Suprapubic skin (tissue), 4 donors: ENCODE measurements around the gene SRA1. TPM values are rescaled to one million over a fixed set of nuclear protein-coding genes. Genes with fewer than 3 reads are reported as not detected.

Experiments
- DNase-seq, 2 donors: peaks; one replicate each; pipeline ENCODE4 v3.0.0-alpha.2; 2019; ENCODE audit warnings: low spot score in 2 of 2
- H3K27ac ChIP-seq: fragments of 200-600 bp; sonication (generic); one replicate; pipeline ENCODE4 v1.5.1; 2019
- H3K27me3 ChIP-seq: fragments of 200-600 bp; sonication (generic); one replicate; pipeline ENCODE4 v1.5.1; 2019
- H3K36me3 ChIP-seq: fragments of 200-600 bp; sonication (generic); one replicate; pipeline ENCODE4 v1.5.1; 2019
- H3K4me1 ChIP-seq: fragments of 200-600 bp; sonication (generic); one replicate; pipeline ENCODE4 v1.5.1; 2019
- H3K4me3 ChIP-seq: fragments of 200-600 bp; sonication (generic); one replicate; pipeline ENCODE4 v1.5.1; 2019; ENCODE audit warnings: mild to moderate bottlenecking
- H3K9me3 ChIP-seq: fragments of 200-600 bp; sonication (generic); one replicate; pipeline ENCODE4 v1.5.1; 2019
- EP300 ChIP-seq: sonication (generic); formaldehyde crosslinking; IDR thresholded peaks from one replicate; pipeline ENCODE4 v1.6.1; 2017; ENCODE audit warnings: antibody characterized with exemption
- POLR2A ChIP-seq, 2 donors: fragments of 450-650 bp; IDR thresholded peaks; one replicate each; pipeline ENCODE4 v1.6.1; 2017; ENCODE audit warnings: antibody characterized with exemption in 2 of 2, mild to moderate bottlenecking in 2 of 2, moderate library complexity in 2 of 2
- POLR2AphosphoS5 ChIP-seq, 3 donors: sonication (generic); formaldehyde crosslinking; IDR thresholded peaks; one replicate each; pipeline ENCODE4 v1.6.1; 2017; ENCODE audit warnings: antibody characterized with exemption in 3 of 3
- WGBS: methylation state at CpG from one replicate; pipeline ENCODE4 v1.1.5; 2018; 5-methylcytosine and 5-hydroxymethylcytosine counted together
- total RNA-seq, 4 donors: library from RNA; depleted of rRNA; stranded (reverse); fragments of >200 nt; gene quantifications; one replicate each; pipeline ENCODE4 v1.1.0, GENCODE V29; 2016
- TF ChIP-seq, protein P1 (sequence below), 2 donors: fragments of 200-600 bp in 1 of 2; fragments of 450-650 bp in 1 of 2; sonication (generic) in 1 of 2; IDR thresholded peaks; one replicate each; pipeline ENCODE4 v1.5.1; 2016 to 2019; ENCODE audit warnings: antibody characterized with exemption in 2 of 2, mild to moderate bottlenecking in 1 of 2, moderate library complexity in 1 of 2

The SRA1 gene
- total RNA-seq, 4 donors from 2014 or later = 15.8 to 27.7 (median 17.6) TPM

DNA sequence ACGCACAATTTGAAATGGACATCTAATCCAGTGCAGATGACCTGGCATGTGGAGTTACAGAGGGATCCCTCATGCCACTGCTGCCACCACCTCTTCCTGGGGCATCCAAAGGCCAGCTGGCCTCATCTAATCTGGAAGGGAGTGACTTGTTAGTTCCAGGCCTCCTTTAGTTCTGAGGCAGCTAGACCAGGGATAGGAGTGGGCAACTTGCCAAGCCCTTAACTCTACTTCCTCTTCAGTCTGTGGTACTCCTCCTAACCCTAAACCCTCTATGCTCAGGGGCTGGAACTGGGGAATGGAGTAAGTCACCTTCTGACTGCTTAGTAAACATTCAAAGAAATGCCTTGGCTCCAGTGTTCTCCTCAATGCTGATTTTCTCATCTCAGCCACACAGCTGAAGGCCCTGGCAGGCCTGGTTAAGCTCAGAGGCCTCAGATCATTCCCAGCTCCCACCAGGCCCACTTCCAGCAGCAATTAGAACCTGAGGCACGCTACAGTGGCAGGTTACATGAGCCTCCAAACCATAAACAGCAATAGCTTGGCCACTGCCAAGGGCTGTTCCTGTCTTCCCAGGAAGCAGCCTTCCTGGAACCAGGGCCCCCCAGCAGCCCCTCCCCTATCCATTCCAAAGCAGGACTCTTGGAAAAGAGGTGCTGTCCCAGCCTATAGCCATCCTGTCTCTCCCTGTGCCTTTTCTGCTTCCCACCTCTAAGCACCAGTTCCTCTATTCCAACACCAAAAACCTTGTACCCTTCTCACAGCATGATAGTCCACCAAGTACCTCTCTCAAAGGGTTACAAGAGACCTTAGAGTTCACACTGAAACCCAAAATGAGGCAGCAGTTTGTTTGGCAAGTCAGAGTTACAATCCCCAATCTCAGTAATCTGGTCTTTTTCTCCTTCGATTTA, 7.8 kb downstream of the SRA1 start:
- 56% methylated on average over 2 of the region's 3 CpGs for WGBS
- DNase-seq = peak; percentile 69 to 82
- Histone ChIP-seq H3K4me1 (peaks cover 44% of the 10 kb centered on the region), H3K9me3 (no peaks in the 10 kb centered on the region), H3K4me3 (no peak overlapping the region), H3K36me3 (peaks cover 34% of the 10 kb centered on the region), H3K27me3 (no peaks in the 10 kb centered on the region), H3K27ac (peak overlapping the region; percentile 97)
- TF ChIP-seq POLR2A (IDR thresholded peaks at IDR 0.05) (no peak), POLR2AphosphoS5 (IDR thresholded peaks at IDR 0.05) (no peak), EP300 (no peak)
- TF ChIP-seq, protein P1, sequence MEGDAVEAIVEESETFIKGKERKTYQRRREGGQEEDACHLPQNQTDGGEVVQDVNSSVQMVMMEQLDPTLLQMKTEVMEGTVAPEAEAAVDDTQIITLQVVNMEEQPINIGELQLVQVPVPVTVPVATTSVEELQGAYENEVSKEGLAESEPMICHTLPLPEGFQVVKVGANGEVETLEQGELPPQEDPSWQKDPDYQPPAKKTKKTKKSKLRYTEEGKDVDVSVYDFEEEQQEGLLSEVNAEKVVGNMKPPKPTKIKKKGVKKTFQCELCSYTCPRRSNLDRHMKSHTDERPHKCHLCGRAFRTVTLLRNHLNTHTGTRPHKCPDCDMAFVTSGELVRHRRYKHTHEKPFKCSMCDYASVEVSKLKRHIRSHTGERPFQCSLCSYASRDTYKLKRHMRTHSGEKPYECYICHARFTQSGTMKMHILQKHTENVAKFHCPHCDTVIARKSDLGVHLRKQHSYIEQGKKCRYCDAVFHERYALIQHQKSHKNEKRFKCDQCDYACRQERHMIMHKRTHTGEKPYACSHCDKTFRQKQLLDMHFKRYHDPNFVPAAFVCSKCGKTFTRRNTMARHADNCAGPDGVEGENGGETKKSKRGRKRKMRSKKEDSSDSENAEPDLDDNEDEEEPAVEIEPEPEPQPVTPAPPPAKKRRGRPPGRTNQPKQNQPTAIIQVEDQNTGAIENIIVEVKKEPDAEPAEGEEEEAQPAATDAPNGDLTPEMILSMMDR (IDR thresholded peaks at IDR 0.05) = no peak

DNA sequence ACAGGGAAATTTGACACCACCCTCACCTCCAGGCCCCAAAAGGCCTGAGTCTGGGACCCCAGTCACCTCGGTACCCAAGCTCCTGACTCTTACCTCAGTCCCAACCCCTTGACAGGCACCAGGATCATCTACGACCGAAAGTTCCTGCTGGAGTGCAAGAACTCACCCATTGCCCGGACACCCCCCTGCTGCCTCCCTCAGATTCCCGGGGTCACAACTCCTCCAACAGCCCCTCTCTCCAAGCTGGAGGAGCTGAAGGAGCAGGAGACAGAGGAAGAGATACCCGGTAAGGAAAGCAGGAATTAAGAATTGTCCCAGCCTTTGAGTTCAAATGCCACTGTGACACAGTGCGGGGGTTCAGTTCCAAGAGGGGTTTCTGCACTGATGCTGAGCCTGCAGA, 8.5 kb downstream of the SRA1 start:
- Histone ChIP-seq H3K36me3 (peaks cover 40% of the 10 kb centered on the region), H3K4me1 (peaks cover 39% of the 10 kb centered on the region), H3K27ac (peak overlapping the region; percentile 97), H3K4me3 (peak overlapping the region; percentile 60), H3K9me3 (no peaks in the 10 kb centered on the region), H3K27me3 (no peaks in the 10 kb centered on the region)
- DNase-seq = peak in 1 of 2 donors; percentile 66
- TF ChIP-seq EP300 (no peak), POLR2A (IDR thresholded peaks at IDR 0.05) (no peak), POLR2AphosphoS5 (IDR thresholded peaks at IDR 0.05) (no peak)
- TF ChIP-seq, protein P1 (IDR thresholded peaks at IDR 0.05) = no peak
- WGBS = 89% methylated on average over 5 of the region's 7 CpGs

DNA sequence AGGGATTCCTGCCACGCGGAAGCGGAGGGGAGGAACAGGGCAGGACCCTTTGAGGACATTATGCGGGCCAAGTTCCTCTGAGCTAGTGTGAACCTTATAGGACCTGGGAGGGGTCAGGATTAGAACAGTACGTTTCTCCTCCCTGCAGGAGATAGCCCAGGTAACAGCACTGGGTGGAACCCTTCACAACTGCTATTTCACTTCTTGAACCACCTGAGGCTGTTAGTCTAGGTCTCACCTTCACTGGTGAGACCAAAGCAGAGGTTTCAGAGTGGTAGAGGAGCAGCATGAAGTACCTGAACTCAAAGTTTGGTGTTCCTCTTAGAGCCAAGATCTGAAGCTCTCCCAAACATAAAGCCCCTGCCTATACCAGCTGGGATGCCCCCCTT, 9.0 kb downstream of the SRA1 start:
- peak overlapping the region; percentile 60 for H3K4me3 ChIP-seq
- peaks cover 45% of the 10 kb centered on the region for H3K36me3 ChIP-seq
- H3K27me3 ChIP-seq = no peaks in the 10 kb centered on the region
- 6% methylated on average over 5 of the region's 5 CpGs for WGBS
- peak overlapping the region; percentile 97 for H3K27ac ChIP-seq
- peaks cover 39% of the 10 kb centered on the region for H3K4me1 ChIP-seq
- no peaks in the 10 kb centered on the region for H3K9me3 ChIP-seq
- no peak for DNase-seq
- TF ChIP-seq POLR2AphosphoS5 (IDR thresholded peaks at IDR 0.05) (no peak), POLR2A (IDR thresholded peaks at IDR 0.05) (no peak), EP300 (no peak)
- TF ChIP-seq, protein P1 (IDR thresholded peaks at IDR 0.05) = no peak

DNA sequence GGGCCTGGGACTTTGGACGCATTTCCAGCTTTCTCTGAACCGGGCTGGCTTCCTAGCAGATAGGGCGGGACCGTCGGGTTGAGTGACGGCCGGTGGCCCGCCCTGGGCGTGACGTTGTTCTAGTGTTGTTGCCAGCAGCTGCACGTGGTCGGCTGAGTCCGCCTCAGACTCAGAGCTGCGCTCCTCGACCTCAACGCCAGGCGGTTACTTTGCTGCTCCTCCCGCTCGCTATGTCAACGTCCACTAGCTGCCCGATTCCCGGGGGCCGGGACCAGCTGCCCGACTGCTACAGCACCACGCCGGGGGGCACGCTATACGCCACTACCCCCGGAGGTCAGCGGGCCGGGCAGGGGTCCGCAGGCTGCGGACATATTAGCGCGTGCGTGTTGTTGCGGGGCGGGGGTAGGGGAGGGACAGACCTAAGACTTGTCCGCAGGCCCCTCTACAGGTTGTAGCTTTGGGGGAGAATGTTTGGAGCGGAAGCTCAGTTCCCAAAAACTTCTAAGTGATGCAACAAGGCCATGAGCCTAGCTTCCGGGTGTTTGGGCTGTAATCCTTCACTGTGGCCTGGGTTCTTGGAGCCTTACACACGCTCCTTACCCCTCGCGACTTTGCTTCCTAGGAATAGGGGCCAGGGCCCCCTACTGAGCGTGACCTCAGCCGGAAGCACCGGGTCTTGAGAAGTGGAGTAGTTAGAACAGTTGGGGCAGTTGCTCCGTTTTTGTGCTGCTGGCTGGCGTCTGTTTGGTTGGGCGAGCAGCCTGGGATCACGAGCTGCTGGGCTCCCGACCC, 9.6 kb downstream of the SRA1 start, which contains the start of gene EIF4EBP3:
Gene EIF4EBP3, plus strand, starts transcription at position 155 of the 792 bp plus-strand sequence. Its CDS starts 76 bp downstream, at position 231.
- Histone ChIP-seq H3K27me3 (no peaks in the 10 kb centered on the region), H3K4me3 (peak within 1 kb of the TSS; percentile 60), H3K4me1 (peaks cover 39% of the 10 kb centered on the region), H3K27ac (peak within 1 kb of the TSS; percentile 97), H3K36me3 (peaks cover 51% of the 10 kb centered on the region), H3K9me3 (no peaks in the 10 kb centered on the region)
- 0% methylated on average over 33 of the region's 52 CpGs for WGBS
- DNase-seq = peak; percentile 98 to 99
- TF ChIP-seq EP300 (no peak), POLR2A (IDR thresholded peaks at IDR 0.05) (peak; percentile 46 to 83), POLR2AphosphoS5 (IDR thresholded peaks at IDR 0.05) (peak; percentile 33 to 90 (median 89))
- TF ChIP-seq, protein P1 (IDR thresholded peaks at IDR 0.05) = peak; percentile 76 to 84
